Aortic smooth muscle cell (primary cell): ENCODE measurements around the gene LYPD6. TPM values are rescaled to one million over a fixed set of nuclear protein-coding genes. Genes with fewer than 3 reads are reported as not detected.

Experiments used
- total RNA-seq: library from RNA; depleted of rRNA; stranded (reverse); fragments of >200 nt; gene quantifications from 2 replicates; pipeline ENCODE4 v1.2.3, GENCODE V29; 2014

LYPD6 gene, protein sequence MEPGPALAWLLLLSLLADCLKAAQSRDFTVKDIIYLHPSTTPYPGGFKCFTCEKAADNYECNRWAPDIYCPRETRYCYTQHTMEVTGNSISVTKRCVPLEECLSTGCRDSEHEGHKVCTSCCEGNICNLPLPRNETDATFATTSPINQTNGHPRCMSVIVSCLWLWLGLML
- total RNA-seq, result 0.06 and 0.13 TPM in 2 replicates

DNA sequence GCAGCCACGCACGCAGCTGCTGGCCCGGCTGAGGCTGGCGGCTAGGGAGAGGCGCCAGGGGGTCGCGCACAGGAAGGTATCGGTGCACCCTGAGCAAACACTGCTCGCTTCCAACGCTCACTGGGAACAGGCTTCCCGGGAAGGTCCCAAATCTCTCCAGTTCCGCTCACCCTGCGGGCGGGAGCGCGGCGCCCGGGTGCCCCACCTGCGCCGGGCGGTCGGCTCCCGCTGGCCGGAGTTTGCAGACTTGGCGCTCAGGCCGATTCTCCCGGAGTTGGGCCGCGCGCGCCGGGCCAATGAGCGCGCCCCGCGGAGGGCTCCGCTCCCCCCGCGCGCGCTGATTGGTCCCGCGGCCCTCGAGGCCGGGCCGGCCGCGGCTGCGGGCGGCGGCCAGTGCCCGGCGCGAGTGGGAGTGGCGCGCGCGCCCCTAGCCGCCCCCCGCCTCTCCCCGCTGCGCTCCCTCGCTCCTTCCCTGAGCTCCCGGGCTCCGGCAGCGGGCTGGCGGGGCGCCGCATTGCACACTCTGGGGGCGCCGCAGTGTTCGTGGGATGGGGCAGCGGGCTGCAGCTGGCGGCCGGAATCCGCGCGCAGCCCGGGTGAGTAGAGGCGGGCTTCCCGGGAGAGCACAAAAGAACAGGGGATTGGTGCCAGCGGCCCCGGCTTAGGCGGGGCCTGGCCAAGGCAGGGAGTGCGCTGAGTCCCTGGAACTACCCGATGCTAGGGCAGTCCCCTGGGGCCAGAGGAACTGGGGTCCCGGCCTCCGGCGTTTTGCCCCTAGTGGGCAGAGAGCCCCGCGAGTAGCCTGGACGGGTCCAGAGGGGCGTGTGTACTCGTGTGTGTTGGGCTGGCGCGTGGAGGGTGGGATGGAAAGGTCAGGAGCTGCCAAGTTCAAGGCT, at the start of gene LYPD6:
Gene LYPD6 (plus strand): TSS at position 461 of the 896 bp plus-strand sequence. CDS start 107,122 bp downstream, outside the sequence.

